HG03520 (cell line): ENCODE results near the gene ATP10A.

Experiments
- ATAC-seq: cut with Tn5 transposase; IDR thresholded peaks from one replicate; pipeline ENCODE4 v1.9.1; 2021; ENCODE audit warnings: mild to moderate bottlenecking, moderate library complexity; ENCODE audit not compliant: unreplicated experiment

Gene ATP10A

DNA sequence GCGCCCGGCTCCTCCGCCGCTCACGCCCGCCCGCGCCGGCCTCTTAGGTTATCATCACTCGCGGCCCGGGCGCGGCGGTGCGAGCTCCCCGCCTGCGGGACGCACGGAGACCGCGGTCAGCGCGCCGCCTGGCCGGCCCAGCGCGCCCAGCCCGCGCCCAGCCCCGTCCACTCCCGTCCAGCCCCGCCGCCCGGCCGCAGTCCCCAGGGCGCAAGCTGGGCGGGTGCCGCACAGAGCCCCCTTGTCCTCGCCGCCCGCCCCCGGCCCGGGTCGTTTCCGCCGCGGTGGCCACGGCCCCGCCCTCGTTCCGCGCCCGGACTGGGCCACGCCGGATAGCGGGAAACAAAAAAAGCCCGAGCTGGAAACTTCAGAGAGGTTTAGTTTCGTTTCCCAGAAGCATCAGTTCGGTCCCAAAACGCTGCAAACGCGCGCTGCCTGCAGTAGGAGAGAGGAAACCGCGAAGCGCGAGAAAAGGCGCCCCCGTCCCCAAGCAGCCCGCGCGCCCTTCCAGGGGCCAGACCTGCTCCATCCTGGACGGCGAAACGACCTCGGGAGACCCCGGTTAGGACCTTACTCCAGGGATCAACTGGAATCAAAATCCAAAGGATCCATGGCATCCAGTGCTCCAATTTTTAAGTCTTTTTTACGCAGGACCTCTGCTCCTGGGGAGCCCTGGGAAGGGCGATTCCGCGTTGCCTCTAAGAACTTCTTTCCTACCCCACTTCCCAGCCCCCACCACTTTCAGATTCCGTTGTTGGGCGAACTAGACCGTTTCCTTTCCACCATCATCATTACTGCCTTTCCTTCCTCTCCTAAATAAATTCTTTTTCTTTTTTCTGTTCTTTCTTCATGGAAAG lies at the start of gene ATP10A:
Gene ATP10A, minus strand, starts transcription at position 217 of the 857 bp plus-strand sequence. CDS start 231 bp downstream, outside the sequence.
- no peak for ATAC-seq

- ATAC-seq, result no peak
These were observed 48.9 kb upstream of the ATP10A start for GRCh38 chr15:25912035-25912434.

DNA sequence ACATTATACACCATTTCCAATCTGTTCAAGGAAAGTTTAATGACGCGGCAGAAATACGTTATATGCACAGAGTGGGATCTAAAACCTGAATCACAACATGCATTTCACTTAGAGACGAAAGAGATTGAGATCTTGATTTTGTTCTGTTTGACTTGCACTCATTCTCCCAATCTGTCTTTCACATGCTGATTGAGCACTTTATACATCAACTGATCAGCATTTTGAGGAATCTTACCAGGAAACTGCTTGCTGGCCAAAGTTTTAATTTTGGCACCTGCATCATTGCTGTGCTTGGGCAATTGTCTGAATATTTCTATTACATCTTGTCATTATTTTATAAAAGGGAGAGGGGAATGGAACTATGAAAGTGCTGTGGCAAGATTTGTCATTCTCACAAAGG lies 47.7 kb upstream of the ATP10A start:
- no peak for ATAC-seq

DNA sequence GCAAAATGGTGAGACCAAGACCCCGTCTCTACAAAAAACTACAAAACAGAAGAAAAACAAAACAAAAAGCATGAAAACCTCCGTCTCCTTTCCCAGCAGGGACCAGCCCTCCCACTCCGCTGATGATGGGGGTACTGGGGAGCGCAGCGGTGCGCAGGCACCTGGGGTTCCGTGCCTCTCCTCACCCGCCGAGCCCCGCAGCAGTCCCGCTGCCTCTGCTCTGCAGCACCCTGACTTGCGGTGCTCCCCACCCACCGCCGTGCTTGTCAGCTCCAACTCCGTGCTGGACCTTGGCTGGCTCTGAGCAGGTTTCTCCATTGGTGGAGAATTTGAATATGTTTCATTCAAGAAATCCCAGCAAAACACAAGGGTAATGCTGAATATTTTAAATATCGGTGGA lies 46.7 kb upstream of the ATP10A start:
- no peak for ATAC-seq

GRCh38 chr15:25909325-25909724 lies 46.2 kb upstream of the ATP10A start:
- no peak for ATAC-seq

DNA sequence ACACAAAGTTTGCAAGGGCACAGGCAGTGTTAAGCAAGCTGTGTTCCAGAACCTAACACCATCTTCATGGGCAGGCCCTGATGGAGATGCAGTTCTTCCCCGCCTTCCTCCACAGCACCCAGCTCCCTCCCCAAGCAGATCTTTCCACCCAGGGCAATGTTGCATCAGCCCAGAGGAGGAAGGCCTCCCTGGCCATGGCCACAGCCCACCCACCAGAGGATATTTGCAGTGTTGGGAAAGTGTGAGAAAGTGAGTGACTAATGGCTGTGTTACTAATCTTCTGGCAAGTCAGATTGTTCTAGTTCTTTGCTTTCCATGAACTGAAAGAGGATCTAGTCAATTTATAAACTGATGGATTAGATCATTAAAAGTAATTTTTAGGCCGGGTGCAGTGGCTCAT lies 42.0 kb upstream of the ATP10A start:
- no peak for ATAC-seq

DNA sequence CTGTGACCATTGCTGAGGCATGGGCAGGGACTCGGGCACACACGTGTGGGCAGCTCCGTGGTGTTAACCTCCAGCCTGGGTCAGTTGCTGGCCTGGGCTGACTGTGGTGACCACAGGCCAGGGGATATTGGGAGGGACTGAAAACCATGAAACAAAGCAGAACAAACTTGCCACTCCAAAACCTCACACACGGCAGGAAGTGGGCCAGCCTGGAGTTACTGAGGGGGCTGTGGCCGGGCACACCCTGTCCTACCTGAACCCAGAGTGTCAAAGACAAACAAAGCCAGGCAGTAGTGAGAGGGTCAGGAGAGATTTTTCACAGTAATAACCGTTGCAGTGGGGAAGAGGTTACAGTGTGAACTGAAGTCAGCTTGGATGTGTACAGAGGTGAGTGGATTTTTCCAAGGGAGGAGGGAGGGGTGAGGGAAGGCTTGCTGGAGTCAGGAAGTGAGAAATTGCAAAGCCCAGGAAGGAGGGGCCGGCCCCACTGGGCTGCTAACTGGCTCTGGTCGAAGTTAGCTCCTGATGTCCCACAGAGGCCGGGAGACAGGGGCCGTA lies 40.0 kb upstream of the ATP10A start:
- ATAC-seq, result no peak

GRCh38 chr15:25901811-25902605 lies 38.9 kb upstream of the ATP10A start:
- no peak for ATAC-seq

- ATAC-seq, result no peak
These were observed 37.8 kb upstream of the ATP10A start for GRCh38 chr15:25900901-25901300.

GRCh38 chr15:25900431-25900830 lies 37.3 kb upstream of the ATP10A start:
- no peak for ATAC-seq

- ATAC-seq, result no peak
These were observed 36.7 kb upstream of the ATP10A start for GRCh38 chr15:25899870-25900269.

DNA sequence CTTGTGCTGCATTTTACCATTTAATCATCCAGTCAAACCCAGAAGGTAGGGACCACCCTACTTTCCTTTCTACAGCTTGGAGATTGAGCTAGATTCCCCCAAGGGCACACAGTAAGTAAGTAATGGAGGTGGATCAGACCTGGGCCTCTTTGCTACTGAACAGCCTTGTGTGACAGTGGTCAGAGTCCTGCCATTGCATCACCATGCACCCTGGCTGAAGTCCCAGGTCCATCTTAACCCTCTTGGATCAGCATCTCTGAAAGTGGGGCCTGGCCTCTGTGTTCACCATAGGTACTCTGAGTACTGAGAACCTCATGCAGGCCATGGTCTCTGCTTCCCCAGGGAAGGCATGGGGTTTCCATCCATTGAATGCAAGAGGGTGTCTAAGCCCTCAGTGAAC lies 34.5 kb upstream of the ATP10A start:
- ATAC-seq, result no peak

- ATAC-seq, result no peak
These were observed 31.3 kb upstream of the ATP10A start for GRCh38 chr15:25894371-25894902.

DNA sequence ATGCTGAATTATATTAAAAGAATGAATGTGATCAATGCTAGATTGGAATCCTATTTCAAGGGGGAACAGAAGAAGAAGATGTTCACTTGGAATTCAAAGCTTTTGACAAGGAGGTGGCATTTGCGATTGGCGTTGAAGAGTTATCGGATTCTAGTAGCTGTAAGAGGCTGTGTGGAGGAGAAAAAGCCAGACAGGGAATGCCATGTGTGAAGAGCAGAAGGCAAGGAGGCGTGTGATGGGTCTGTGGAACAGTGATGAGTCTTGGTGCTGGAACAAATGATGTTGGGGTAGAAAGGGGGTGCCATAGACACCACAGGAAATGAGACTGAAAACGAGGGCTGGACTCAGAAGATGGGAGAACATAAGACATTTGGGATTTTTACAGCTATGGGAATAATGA lies 30.5 kb upstream of the ATP10A start:
- ATAC-seq, result no peak

GRCh38 chr15:25892126-25892525 lies 29.0 kb upstream of the ATP10A start:
- no peak for ATAC-seq

GRCh38 chr15:25891081-25891480 lies 28.0 kb upstream of the ATP10A start:
- no peak for ATAC-seq

DNA sequence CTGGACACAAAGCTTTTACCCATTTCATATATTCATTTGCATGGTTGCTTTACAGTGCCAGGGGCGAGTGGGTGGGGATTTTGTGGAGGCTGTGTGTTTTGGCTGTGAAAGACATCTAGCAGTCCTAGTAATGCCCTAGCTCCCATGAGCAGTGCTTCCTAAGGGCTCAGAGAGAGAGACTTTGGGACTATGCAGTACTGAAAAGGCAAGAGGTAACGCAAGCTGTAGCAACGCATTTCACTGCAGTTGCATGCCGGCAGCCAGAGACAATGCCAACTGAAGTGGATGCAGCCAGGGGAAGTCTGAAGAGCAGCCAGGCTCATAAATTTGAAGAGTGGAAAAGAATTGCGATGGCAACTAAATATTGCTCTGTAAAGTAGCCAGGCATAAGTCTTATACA lies 27.4 kb upstream of the ATP10A start:
- no peak for ATAC-seq

GRCh38 chr15:25887870-25888269 lies 24.7 kb upstream of the ATP10A start:
- no peak for ATAC-seq

GRCh38 chr15:25886498-25887140 lies 23.5 kb upstream of the ATP10A start:
- no peak for ATAC-seq

- no peak for ATAC-seq
These were observed 21.2 kb upstream of the ATP10A start for GRCh38 chr15:25884370-25884769.
